PC-3 (cell line): ENCODE data around the gene RDM1. TPM values are rescaled to one million over a fixed set of nuclear protein-coding genes. Genes with fewer than 3 reads are reported as not detected.

ENCODE experiments used
- ATAC-seq: fragments of 200-7000 bp; cut with Tn5 transposase; 2 replicates; pipeline ENCODE4 v1.9.1; 2020; ENCODE audit warnings: mild to moderate bottlenecking, moderate library complexity
- BruUV-seq: library from RNA; stranded (reverse); fragments of 400-500 nt; replicated peaks from 2 replicates; lab custom pipeline; 2021; lab: Mats Ljungman, UMichigan
- CTCF ChIA-PET: fragments of 300-600 bp; sonication (Branson Sonifier 250); formaldehyde crosslinking; loops from one replicate; lab custom pipeline; 2022; ENCODE audit warnings: antibody characterized with exemption; lab: Charles Lee
- POLR2A ChIA-PET: fragments of 300-600 bp; sonication (Branson Sonifier 250); formaldehyde crosslinking; loops from one replicate; lab custom pipeline; 2022; ENCODE audit warnings: antibody characterized with exemption; ENCODE audit not compliant: unreplicated experiment; lab: Charles Lee
- DNase-seq: peaks from one replicate; pipeline ENCODE4 v3.0.0-alpha.2; 2015
- H2AFZ ChIP-seq: fragments of 300-600 bp; sonication (generic); 2 replicates; pipeline ENCODE4 v1.6.0; 2016; ENCODE audit warnings: antibody characterized with exemption, low read length
- H3F3A ChIP-seq: fragments of 300-600 bp; sonication (generic); one replicate; pipeline ENCODE4 v1.6.0; 2017; ENCODE audit warnings: antibody characterized with exemption, low read length, control low read depth, mild to moderate bottlenecking; ENCODE audit not compliant: unreplicated experiment
- H3K27ac ChIP-seq: fragments of 300-600 bp; sonication (generic); 2 replicates; pipeline ENCODE4 v1.5.1; 2016; ENCODE audit warnings: mild to moderate bottlenecking, low read length
- H3K27me3 ChIP-seq: fragments of 300-600 bp; sonication (generic); 2 replicates; pipeline ENCODE4 v1.6.1; 2016; ENCODE audit warnings: low read length, mixed read lengths
- H3K36me3 ChIP-seq: fragments of 300-600 bp; sonication (generic); 2 replicates; pipeline ENCODE4 v1.6.1; 2016; ENCODE audit warnings: low read depth, mixed run types, low read length, mixed read lengths
- H3K4me1 ChIP-seq: fragments of 300-600 bp; sonication (generic); 2 replicates; pipeline ENCODE4 v1.5.1; 2016; ENCODE audit warnings: low read length; ENCODE audit not compliant: insufficient read depth
- H3K4me2 ChIP-seq: fragments of 300-600 bp; sonication (generic); 2 replicates; pipeline ENCODE4 v1.6.0; 2016; ENCODE audit warnings: low read length
- H3K4me3 ChIP-seq: fragments of 300-600 bp; sonication (generic); 2 replicates; pipeline ENCODE4 v1.5.1; 2016; ENCODE audit warnings: mild to moderate bottlenecking, low read length, mixed read lengths
- H3K79me2 ChIP-seq: fragments of 300-600 bp; sonication (generic); 2 replicates; pipeline ENCODE4 v1.6.1; 2017; ENCODE audit warnings: low read length, mixed read lengths
- H3K9ac ChIP-seq: fragments of 300-600 bp; sonication (generic); 2 replicates; pipeline ENCODE4 v1.6.0; 2016; ENCODE audit warnings: mild to moderate bottlenecking, low read length
- H3K9me2 ChIP-seq: fragments of 300-600 bp; sonication (generic); replicated peaks from 2 replicates; pipeline ENCODE4 v1.6.1; 2016; ENCODE audit warnings: mixed run types, low read length, mixed read lengths
- H3K9me3 ChIP-seq: fragments of 300-600 bp; sonication (generic); 2 replicates; pipeline ENCODE4 v1.6.1; 2016; ENCODE audit warnings: low read length, mixed read lengths
- H4K20me1 ChIP-seq: fragments of 300-600 bp; sonication (generic); 2 replicates; pipeline ENCODE4 v1.6.1; 2016; ENCODE audit warnings: low read length, mixed read lengths
- EZH2 ChIP-seq: fragments of 300-600 bp; sonication (generic); IDR thresholded peaks from one replicate; pipeline ENCODE4 v1.6.1; 2017; ENCODE audit warnings: antibody characterized with exemption, mild to moderate bottlenecking, low read length; ENCODE audit not compliant: unreplicated experiment
- EZH2phosphoT487 ChIP-seq: fragments of 300-600 bp; sonication (generic); IDR thresholded peaks from 2 replicates; pipeline ENCODE4 v1.6.1; 2018; ENCODE audit warnings: mild to moderate bottlenecking, antibody characterized with exemption, low read length, borderline replicate concordance
- intact Hi-C: fragments of 100-400 bp; cut with micrococcal nuclease; formaldehyde crosslinking; loops from 2 replicates; pipeline ENCODE4 v1.9.0; 2023
- total RNA-seq: library from RNA; depleted of rRNA; stranded (reverse); fragments of >200 nt; gene quantifications from 2 replicates; pipeline ENCODE4 v1.2.3, GENCODE V29; 2014
- TF ChIP-seq, protein P1 (sequence below): fragments of 300-600 bp; sonication (generic); conservative IDR thresholded peaks from 2 replicates; pipeline ENCODE4 v1.5.1; 2017; ENCODE audit warnings: antibody characterized with exemption, low read depth, mild to moderate bottlenecking, low read length

The RDM1 gene
- total RNA-seq, 1 experiment from 2014 or later, result 2.0 TPM

DNA sequence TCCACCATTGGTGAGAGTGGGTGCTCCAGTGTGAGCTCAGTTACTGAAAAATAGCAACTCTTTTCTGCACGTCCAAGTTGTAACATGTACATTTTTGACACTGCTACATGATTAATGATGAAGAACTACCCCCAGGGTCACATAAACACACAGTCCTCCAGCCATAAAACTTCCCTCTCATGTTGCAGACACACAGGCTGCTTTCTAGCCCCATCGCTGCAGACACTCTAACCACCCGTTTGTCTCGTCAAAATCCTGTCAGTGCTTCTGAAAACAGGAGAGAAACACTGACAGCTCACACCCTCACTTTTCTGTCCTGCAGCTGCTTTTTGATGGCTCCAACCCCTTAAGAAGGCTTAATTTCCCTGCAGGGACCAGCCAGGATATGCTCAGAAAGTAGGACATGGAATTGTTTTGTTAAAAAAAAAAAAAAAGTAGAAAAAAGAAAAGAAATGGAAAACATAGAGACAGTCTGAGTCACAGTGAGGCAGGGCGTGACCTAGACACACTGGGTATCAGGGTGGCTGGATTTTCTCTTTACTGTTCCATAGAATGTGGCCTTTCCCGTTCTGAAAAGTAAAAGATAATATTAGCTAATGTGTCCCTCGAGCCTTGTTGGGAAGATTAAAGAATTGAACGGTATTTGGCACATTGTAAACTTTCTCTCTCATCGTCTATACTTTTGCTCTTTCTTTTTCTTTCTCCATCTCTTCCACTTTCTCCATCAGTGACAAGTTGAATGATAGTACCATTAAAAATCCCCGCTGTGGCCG is 29.7 kb downstream of the RDM1 start:
- Histone ChIP-seq H3K4me3 (no peak overlapping the region), H3K79me2 (no peaks in the 10 kb centered on the region), H2AFZ (no peak overlapping the region), H3F3A (no peaks in the 10 kb centered on the region), H3K4me2 (no peak overlapping the region), H3K27me3 (no peaks in the 10 kb centered on the region), H3K4me1 (no peaks in the 10 kb centered on the region), H3K36me3 (no peaks in the 10 kb centered on the region), H3K9ac (no peak overlapping the region), H3K27ac (no peak overlapping the region), H3K9me3 (no peaks in the 10 kb centered on the region), H3K9me2 (no peaks in the 10 kb centered on the region), H4K20me1 (no peaks in the 10 kb centered on the region)
- intact Hi-C loops, result no loop called here
- ChIA-PET CTCF (no interaction called here), POLR2A (interaction anchor here (0.7 kb wide), 1 partner anchor 139 kb away, joined by 5 read pairs; no protein-coding TSS in a partner anchor)
- ATAC-seq, result no peak
- TF ChIP-seq, protein P1, sequence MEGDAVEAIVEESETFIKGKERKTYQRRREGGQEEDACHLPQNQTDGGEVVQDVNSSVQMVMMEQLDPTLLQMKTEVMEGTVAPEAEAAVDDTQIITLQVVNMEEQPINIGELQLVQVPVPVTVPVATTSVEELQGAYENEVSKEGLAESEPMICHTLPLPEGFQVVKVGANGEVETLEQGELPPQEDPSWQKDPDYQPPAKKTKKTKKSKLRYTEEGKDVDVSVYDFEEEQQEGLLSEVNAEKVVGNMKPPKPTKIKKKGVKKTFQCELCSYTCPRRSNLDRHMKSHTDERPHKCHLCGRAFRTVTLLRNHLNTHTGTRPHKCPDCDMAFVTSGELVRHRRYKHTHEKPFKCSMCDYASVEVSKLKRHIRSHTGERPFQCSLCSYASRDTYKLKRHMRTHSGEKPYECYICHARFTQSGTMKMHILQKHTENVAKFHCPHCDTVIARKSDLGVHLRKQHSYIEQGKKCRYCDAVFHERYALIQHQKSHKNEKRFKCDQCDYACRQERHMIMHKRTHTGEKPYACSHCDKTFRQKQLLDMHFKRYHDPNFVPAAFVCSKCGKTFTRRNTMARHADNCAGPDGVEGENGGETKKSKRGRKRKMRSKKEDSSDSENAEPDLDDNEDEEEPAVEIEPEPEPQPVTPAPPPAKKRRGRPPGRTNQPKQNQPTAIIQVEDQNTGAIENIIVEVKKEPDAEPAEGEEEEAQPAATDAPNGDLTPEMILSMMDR, result no peak
- no peak for TF ChIP-seq EZH2
- no peak for DNase-seq
- no TSS peak for BruUV-seq

DNA sequence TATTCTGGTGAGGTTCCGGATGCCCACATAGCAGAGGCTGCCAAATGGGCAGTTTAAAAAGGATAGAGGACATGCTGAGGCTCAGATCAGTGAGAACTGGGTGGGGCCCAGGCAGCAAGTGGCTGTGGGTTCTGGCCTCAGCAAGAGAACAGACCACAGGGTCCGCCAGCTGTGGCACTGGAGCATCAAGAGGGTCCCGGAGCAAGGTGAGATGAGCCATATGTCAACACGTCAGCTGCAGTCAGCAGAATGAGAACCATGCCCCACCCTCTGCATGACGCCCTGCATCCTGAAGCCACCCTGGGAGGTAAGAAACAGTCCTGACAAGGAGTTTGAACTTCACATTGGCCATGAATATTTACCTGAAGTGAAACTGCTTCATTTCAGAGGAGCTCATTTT is 30.3 kb downstream of the RDM1 start:
- ChIA-PET CTCF (no interaction called here), POLR2A (interaction anchor here (0.7 kb wide), 1 partner anchor 139 kb away, joined by 5 read pairs; no protein-coding TSS in a partner anchor)
- Histone ChIP-seq H3F3A (no peaks in the 10 kb centered on the region), H3K27ac (no peak overlapping the region), H3K9me2 (no peaks in the 10 kb centered on the region), H3K79me2 (no peaks in the 10 kb centered on the region), H4K20me1 (no peaks in the 10 kb centered on the region), H3K4me3 (no peak overlapping the region), H3K9me3 (no peaks in the 10 kb centered on the region), H3K4me1 (no peaks in the 10 kb centered on the region), H3K36me3 (no peaks in the 10 kb centered on the region), H3K27me3 (no peaks in the 10 kb centered on the region), H2AFZ (no peak overlapping the region), H3K4me2 (no peak overlapping the region), H3K9ac (no peak overlapping the region)
- TF ChIP-seq EZH2 (no peak), EZH2phosphoT487 (no peak)
- TF ChIP-seq, protein P1, result no peak
- BruUV-seq, result no TSS peak
- ATAC-seq (no peak), DNase-seq (no peak)
- intact Hi-C loops, result no loop called here
